OCI-LY3 (cell line): ENCODE measurements around the gene OR2AE1.

Experiments
- EZH2phosphoT487 ChIP-seq: fragments of 200-600 bp; shearing (Covaris generic); IDR thresholded peaks from 2 replicates; pipeline ENCODE4 v1.6.1; 2018; ENCODE audit warnings: antibody characterized with exemption, mixed run types, low read depth
- TF ChIP-seq, protein P1 (sequence below): fragments of 200-600, 300-600 bp; sonication (generic); IDR thresholded peaks from 2 replicates; pipeline ENCODE4 v1.5.1; 2014; ENCODE audit warnings: antibody characterized with exemption, low read length, low read depth

- TF ChIP-seq, protein P1, sequence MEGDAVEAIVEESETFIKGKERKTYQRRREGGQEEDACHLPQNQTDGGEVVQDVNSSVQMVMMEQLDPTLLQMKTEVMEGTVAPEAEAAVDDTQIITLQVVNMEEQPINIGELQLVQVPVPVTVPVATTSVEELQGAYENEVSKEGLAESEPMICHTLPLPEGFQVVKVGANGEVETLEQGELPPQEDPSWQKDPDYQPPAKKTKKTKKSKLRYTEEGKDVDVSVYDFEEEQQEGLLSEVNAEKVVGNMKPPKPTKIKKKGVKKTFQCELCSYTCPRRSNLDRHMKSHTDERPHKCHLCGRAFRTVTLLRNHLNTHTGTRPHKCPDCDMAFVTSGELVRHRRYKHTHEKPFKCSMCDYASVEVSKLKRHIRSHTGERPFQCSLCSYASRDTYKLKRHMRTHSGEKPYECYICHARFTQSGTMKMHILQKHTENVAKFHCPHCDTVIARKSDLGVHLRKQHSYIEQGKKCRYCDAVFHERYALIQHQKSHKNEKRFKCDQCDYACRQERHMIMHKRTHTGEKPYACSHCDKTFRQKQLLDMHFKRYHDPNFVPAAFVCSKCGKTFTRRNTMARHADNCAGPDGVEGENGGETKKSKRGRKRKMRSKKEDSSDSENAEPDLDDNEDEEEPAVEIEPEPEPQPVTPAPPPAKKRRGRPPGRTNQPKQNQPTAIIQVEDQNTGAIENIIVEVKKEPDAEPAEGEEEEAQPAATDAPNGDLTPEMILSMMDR = no peak
- TF ChIP-seq EZH2phosphoT487 = no peak
Observed at GRCh38 chr7:99876933-99877332, at the start of gene OR2AE1.
